Esophagus squamous epithelium (tissue), 5 donors: ENCODE measurements around the gene TSPAN18. TPM values are rescaled to one million over a fixed set of nuclear protein-coding genes. Genes with fewer than 3 reads are reported as not detected.
A peak's percentile ranks its signal among the peaks of the same experiment; 100 is the strongest.

Experiments used
- DNase-seq: peaks from one replicate; lab custom pipeline; 2025; lab: John Stamatoyannopoulos, UW
- H3K27ac ChIP-seq, 4 donors: fragments of 200-600 bp; sonication (generic); one replicate each; pipeline ENCODE4 v1.5.1; 2016 to 2019; ENCODE audit warnings: mild to moderate bottlenecking in 1 of 4
- H3K27me3 ChIP-seq, 4 donors: fragments of 200-600 bp; sonication (generic); 1 replicate in 3 of 4; 2 replicates in 1 of 4; pipeline versions ENCODE4 v1.5.1 to v1.6.0; 2017 to 2021; ENCODE audit warnings: antibody characterized with exemption in 1 of 4
- H3K36me3 ChIP-seq, 3 donors: fragments of 200-600 bp; sonication (generic); one replicate each; pipeline ENCODE4 v1.5.1; 2016 to 2019
- H3K4me1 ChIP-seq, 3 donors: fragments of 200-600 bp; sonication (generic); one replicate each; pipeline ENCODE4 v1.5.1; 2017 to 2019
- H3K4me3 ChIP-seq, 4 donors: fragments of 200-600 bp; sonication (generic); 1 replicate in 3 of 4; 2 replicates in 1 of 4; pipeline ENCODE4 v1.5.1; 2016 to 2019; ENCODE audit warnings: mild to moderate bottlenecking in 2 of 4, moderate library complexity in 1 of 4
- H3K9me3 ChIP-seq, 3 donors: fragments of 200-600 bp; sonication (generic); one replicate each; pipeline ENCODE4 v1.5.1; 2016 to 2019
- CTCF ChIP-seq, 6 experiments: fragments of 450-650 bp in 4 of 6; fragments of 200-600 bp in 2 of 6; sonication (generic) in 2 of 6; IDR thresholded peaks; one replicate each; pipeline ENCODE4 v1.5.1; 2016 to 2019; ENCODE audit warnings: antibody characterized with exemption in 6 of 6, mild to moderate bottlenecking in 4 of 6, moderate library complexity in 4 of 6
- POLR2A ChIP-seq, 4 donors: fragments of 450-650 bp; IDR thresholded peaks; one replicate each; pipeline ENCODE4 v1.6.1; 2017; ENCODE audit warnings: antibody characterized with exemption in 4 of 4, mild to moderate bottlenecking in 4 of 4, moderate library complexity in 3 of 4
- WGBS, 2 donors: methylation state at CpG; one replicate each; pipeline ENCODE4 v1.1.5; 2018; 5-methylcytosine and 5-hydroxymethylcytosine counted together
- intact Hi-C: fragments of 100-400 bp; cut with DNase I; formaldehyde crosslinking; loops from one replicate; pipeline ENCODE4 v1.15.0; 2022
- total RNA-seq, 4 donors: library from RNA; depleted of rRNA; stranded (reverse); fragments of >200 nt; gene quantifications; one replicate each; pipeline ENCODE4 v1.1.0, GENCODE V29; 2016
- donor health status: DM: yes; HTN: yes; CAD: no.

TSPAN18 gene
- total RNA-seq, 4 donors from 2014 or later = 0.80 to 4.4 (median 2.0) TPM

- intact Hi-C loops = no loop called here
- H3K4me1 ChIP-seq = peaks cover 9 to 77% (median 12%) of the 10 kb centered on the region in 3 donors
- H3K9me3 ChIP-seq = no peaks in the 10 kb centered on the region
- H3K27ac ChIP-seq = peak overlapping the region in 2 of 4 donors; percentile 30 to 42
- TF ChIP-seq CTCF (IDR thresholded peaks at IDR 0.05) = no peak
- TF ChIP-seq POLR2A (IDR thresholded peaks at IDR 0.05) = no peak
- H3K36me3 ChIP-seq = peaks cover 0 to 23% (median 0%) of the 10 kb centered on the region in 3 donors
- H3K27me3 ChIP-seq = no peaks in the 10 kb centered on the region
- no peak overlapping the region for H3K4me3 ChIP-seq
- WGBS, 2 donors = 74 to 78% methylated on average over 8 to 10 of the region's 12 CpGs
- no peak for DNase-seq
These were observed 214.7 kb downstream of the TSPAN18 start for GRCh38 chr11:44941259-44942021.

DNA sequence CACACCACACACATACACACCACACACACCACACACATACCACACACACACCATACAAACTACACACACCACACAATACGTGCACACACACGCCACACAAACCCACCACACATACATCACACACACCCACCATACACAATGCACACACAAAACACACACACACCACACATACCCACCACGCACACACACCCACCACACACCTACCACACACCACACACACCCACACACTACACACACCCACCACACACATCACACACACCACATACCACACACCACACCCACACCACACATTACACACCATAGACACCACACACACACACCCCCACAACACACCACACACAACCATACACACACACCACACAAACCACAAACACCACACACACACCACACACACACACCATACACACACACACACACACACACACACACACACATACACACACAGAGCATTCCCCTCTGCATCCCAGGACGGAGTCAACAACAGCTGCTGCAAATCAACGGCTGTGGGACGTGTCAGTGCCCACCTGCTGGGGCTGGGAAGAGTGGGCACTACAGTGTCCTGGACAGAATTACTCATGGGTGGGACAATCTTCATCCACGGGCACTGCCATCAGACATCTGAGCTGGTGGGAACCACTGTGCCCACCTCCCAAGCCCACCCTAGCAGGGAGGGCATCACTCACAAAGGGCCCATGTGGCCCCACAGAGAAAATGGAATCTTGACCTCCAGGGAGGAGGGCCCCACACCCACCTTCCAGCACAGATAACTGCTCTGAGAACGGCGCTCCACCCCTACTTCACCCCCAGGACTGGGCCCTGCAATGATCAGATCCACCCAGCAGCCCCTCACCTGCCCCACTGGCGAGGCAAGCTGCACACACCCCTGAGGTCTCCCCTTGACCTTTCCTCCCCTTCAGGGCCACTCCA lies 215.5 kb downstream of the TSPAN18 start:
- DNase-seq = no peak
- TF ChIP-seq CTCF (IDR thresholded peaks at IDR 0.05) (no peak), POLR2A (IDR thresholded peaks at IDR 0.05) (no peak)
- no peaks in the 10 kb centered on the region for H3K9me3 ChIP-seq
- H3K27ac ChIP-seq = no peak overlapping the region
- no peak overlapping the region for H3K4me3 ChIP-seq
- intact Hi-C loops = no loop called here
- H3K36me3 ChIP-seq = peaks cover 0 to 16% (median 0%) of the 10 kb centered on the region in 3 donors
- WGBS, 2 donors = 89 to 90% methylated on average over 7 to 10 of the region's 10 CpGs
- H3K4me1 ChIP-seq = peaks cover 9 to 81% (median 12%) of the 10 kb centered on the region in 3 donors
- H3K27me3 ChIP-seq = no peaks in the 10 kb centered on the region

GRCh38 chr11:44943118-44943517 lies 216.4 kb downstream of the TSPAN18 start:
- peaks cover 9 to 88% (median 12%) of the 10 kb centered on the region in 3 donors for H3K4me1 ChIP-seq
- TF ChIP-seq CTCF (IDR thresholded peaks at IDR 0.05) = no peak
- no peak for TF ChIP-seq POLR2A (IDR thresholded peaks at IDR 0.05)
- WGBS, 2 donors = 41 to 90% methylated on average over 1 to 5 of the region's 7 CpGs
- DNase-seq = no peak
- peaks cover 0 to 9% (median 0%) of the 10 kb centered on the region in 3 donors for H3K36me3 ChIP-seq
- intact Hi-C loops = no loop called here
- H3K4me3 ChIP-seq = no peak overlapping the region
- H3K27ac ChIP-seq = no peak overlapping the region
- no peaks in the 10 kb centered on the region for H3K9me3 ChIP-seq
- H3K27me3 ChIP-seq = no peaks in the 10 kb centered on the region

DNA sequence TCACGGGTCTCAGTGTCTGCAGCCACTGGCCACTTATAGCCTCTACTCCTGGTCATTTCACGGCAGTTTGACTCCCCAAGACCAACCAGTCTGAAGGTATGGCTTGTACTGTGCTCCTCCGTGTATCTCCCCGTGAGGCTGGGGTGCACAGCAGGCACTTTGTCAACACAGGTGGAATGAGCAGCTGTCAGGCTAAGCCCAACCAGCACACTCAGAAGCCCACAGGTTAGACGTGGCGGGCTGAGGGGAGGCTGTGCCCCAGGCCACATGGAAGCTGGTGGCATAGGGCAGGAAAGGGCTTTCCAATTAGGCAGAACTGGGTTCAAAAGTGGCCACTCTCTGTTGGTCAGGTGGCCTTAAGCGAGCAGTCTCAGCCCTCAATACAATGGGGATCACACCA lies 216.9 kb downstream of the TSPAN18 start:
- Histone ChIP-seq H3K27me3 (no peaks in the 10 kb centered on the region), H3K36me3 (peaks cover 0 to 6% (median 0%) of the 10 kb centered on the region in 3 donors), H3K9me3 (no peaks in the 10 kb centered on the region), H3K4me1 (peaks cover 12 to 89% (median 12%) of the 10 kb centered on the region in 3 donors), H3K4me3 (no peak overlapping the region), H3K27ac (no peak overlapping the region)
- WGBS, 2 donors = 50 to 100% methylated on average over 1 to 2 of the region's 7 CpGs
- TF ChIP-seq CTCF (IDR thresholded peaks at IDR 0.05) (no peak), POLR2A (IDR thresholded peaks at IDR 0.05) (no peak)
- no peak for DNase-seq
- intact Hi-C loops = no loop called here
